ENCODE data around the gene SLC25A43. TPM values are rescaled to one million over a fixed set of nuclear protein-coding genes. Genes with fewer than 3 reads are reported as not detected.
"Not testable (repeated sequence)": the region's sequence is repeated elsewhere in the genome, so short reads cannot be mapped to it uniquely, and the experiment has no call there.

Gene SLC25A43
- total RNA-seq, 1 donor from 2014 or later, result 16.1 TPM

DNA sequence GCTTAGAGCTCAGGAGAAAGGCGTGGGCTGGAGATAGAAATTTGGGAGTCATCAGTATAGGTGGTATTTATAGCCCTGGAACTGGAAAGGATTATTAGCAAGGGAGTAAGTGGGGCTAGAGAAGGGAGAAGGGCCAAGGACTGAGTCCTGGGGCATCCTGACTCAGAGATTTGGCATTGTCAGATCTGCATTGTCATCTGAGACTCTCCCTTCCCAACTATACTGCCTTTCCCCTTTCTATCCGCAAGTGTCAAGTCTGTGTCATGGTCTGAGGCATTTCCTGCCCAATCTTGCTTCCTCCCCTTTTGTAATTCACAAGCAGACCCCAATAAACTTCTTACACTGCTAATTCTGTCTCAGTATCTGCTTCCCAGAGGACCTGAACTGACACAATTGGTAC, 24.4 kb upstream of the SLC25A43 start:
- no peaks in the 10 kb centered on the region for H3K27me3 Mint-ChIP-seq (ENCODE audit: low read depth)
- H3K4me3 Mint-ChIP-seq (ENCODE audit: unreplicated experiment), result no peak overlapping the region
- peaks cover 10% of the 10 kb centered on the region for H3K4me1 Mint-ChIP-seq (ENCODE audit: low read depth)
- DNase-seq (ENCODE audit: low spot score), result no peak
- peaks cover 6% of the 10 kb centered on the region for H3K9me3 Mint-ChIP-seq (ENCODE audit: low read depth)
- no peak for TF ChIP-seq CTCF (IDR thresholded peaks at IDR 0.05)
- H3K36me3 Mint-ChIP-seq (ENCODE audit: low read depth), result no peaks in the 10 kb centered on the region
- no peak overlapping the region for H3K27ac Mint-ChIP-seq (ENCODE audit: unreplicated experiment)

GRCh38 chrX:119375561-119375960, 23.6 kb upstream of the SLC25A43 start:
- no peak overlapping the region for H3K4me3 Mint-ChIP-seq (ENCODE audit: unreplicated experiment)
- TF ChIP-seq CTCF (IDR thresholded peaks at IDR 0.05), result no peak
- no peaks in the 10 kb centered on the region for H3K27me3 Mint-ChIP-seq (ENCODE audit: low read depth)
- H3K4me1 Mint-ChIP-seq (ENCODE audit: low read depth), result peaks cover 10% of the 10 kb centered on the region
- DNase-seq (ENCODE audit: low spot score), result no peak
- no peaks in the 10 kb centered on the region for H3K36me3 Mint-ChIP-seq (ENCODE audit: low read depth)
- no peak overlapping the region for H3K27ac Mint-ChIP-seq (ENCODE audit: unreplicated experiment)
- H3K9me3 Mint-ChIP-seq (ENCODE audit: low read depth), result peaks cover 5% of the 10 kb centered on the region

- no peak overlapping the region for H3K4me3 Mint-ChIP-seq (ENCODE audit: unreplicated experiment)
- no peaks in the 10 kb centered on the region for H3K27me3 Mint-ChIP-seq (ENCODE audit: low read depth)
- no peaks in the 10 kb centered on the region for H3K36me3 Mint-ChIP-seq (ENCODE audit: low read depth)
- peaks cover 5% of the 10 kb centered on the region for H3K9me3 Mint-ChIP-seq (ENCODE audit: low read depth)
- DNase-seq (ENCODE audit: low spot score), result no peak
- no peak overlapping the region for H3K27ac Mint-ChIP-seq (ENCODE audit: unreplicated experiment)
- H3K4me1 Mint-ChIP-seq (ENCODE audit: low read depth), result peaks cover 10% of the 10 kb centered on the region
- TF ChIP-seq CTCF (IDR thresholded peaks at IDR 0.05), result no peak
Observed at GRCh38 chrX:119376312-119376711, 22.8 kb upstream of the SLC25A43 start.

DNA sequence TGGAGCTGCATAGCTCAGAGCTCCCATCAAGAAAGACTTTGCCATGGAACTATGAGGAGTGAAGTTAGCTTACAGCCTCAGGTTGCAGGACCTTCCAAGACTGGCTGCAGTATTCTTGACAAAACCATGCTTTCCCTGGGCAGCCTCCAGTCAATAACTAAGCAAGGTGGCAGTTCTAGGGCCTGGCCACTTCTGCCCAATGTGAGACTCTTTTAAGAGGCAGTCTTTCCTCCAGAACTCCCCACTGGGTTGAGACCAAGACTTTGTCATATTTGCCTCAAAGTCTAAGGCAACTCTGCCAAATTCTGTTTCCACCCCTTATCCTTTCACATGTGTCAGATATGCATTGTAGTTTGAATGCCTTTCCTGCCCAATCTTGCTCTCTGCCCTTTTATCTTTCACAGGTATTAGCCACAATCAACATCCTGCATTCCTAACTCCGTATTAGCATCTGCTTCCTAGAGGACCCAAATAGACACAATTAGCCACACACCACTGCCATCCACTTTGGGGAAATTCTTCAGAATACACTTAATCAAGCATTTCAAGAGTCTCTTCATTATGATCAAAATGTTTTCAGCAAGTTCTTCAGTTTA, 17.7 kb upstream of the SLC25A43 start:
- peaks cover 6% of the 10 kb centered on the region for H3K9me3 Mint-ChIP-seq (ENCODE audit: low read depth)
- H3K4me3 Mint-ChIP-seq (ENCODE audit: unreplicated experiment), result no peak overlapping the region
- no peak for TF ChIP-seq CTCF (IDR thresholded peaks at IDR 0.05)
- peaks cover 3% of the 10 kb centered on the region for H3K36me3 Mint-ChIP-seq (ENCODE audit: low read depth)
- H3K27ac Mint-ChIP-seq (ENCODE audit: unreplicated experiment), result no peak overlapping the region
- H3K27me3 Mint-ChIP-seq (ENCODE audit: low read depth), result no peaks in the 10 kb centered on the region
- DNase-seq (ENCODE audit: low spot score), result no peak
- no peaks in the 10 kb centered on the region for H3K4me1 Mint-ChIP-seq (ENCODE audit: low read depth)

DNA sequence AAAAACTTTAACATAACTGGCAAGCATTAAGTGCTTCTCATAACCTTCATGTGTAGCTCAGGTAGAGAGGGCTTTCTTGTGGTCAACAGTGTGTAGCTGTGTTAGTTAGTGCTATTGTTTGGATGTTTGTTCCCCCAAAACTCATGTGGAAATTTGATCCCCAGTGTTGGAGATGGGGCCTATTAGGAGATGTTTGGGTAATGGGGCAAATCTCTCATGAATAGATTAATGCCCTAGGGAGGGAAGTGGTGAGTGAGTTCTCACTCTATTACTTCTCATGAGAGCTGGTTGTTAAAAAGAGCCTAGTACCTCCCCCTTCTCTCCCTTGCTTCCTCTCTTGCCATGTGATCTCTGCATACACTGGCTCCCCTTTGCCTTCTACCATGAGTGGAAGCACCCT, 16.5 kb upstream of the SLC25A43 start:
- no peak for DNase-seq (ENCODE audit: low spot score)
- H3K27ac Mint-ChIP-seq (ENCODE audit: unreplicated experiment), result no peak overlapping the region
- no peak for TF ChIP-seq CTCF (IDR thresholded peaks at IDR 0.05)
- no peak overlapping the region for H3K4me3 Mint-ChIP-seq (ENCODE audit: unreplicated experiment)
- peaks cover 3% of the 10 kb centered on the region for H3K36me3 Mint-ChIP-seq (ENCODE audit: low read depth)
- peaks cover 4% of the 10 kb centered on the region for H3K9me3 Mint-ChIP-seq (ENCODE audit: low read depth)
- H3K4me1 Mint-ChIP-seq (ENCODE audit: low read depth), result no peaks in the 10 kb centered on the region
- no peaks in the 10 kb centered on the region for H3K27me3 Mint-ChIP-seq (ENCODE audit: low read depth)

- not testable (repeated sequence) for DNase-seq (ENCODE audit: low spot score); H3K36me3 Mint-ChIP-seq (ENCODE audit: low read depth); H3K27me3 Mint-ChIP-seq (ENCODE audit: low read depth); H3K27ac Mint-ChIP-seq (ENCODE audit: unreplicated experiment); H3K4me1 Mint-ChIP-seq (ENCODE audit: low read depth); H3K9me3 Mint-ChIP-seq (ENCODE audit: low read depth); H3K4me3 Mint-ChIP-seq (ENCODE audit: unreplicated experiment)
Observed at GRCh38 chrX:119386685-119387084, 12.5 kb upstream of the SLC25A43 start.

- not testable (repeated sequence) for H3K4me1 Mint-ChIP-seq (ENCODE audit: low read depth); H3K27me3 Mint-ChIP-seq (ENCODE audit: low read depth); H3K9me3 Mint-ChIP-seq (ENCODE audit: low read depth); H3K36me3 Mint-ChIP-seq (ENCODE audit: low read depth); H3K4me3 Mint-ChIP-seq (ENCODE audit: unreplicated experiment); H3K27ac Mint-ChIP-seq (ENCODE audit: unreplicated experiment)
- peak; percentile 85 for DNase-seq (ENCODE audit: low spot score)
Observed at GRCh38 chrX:119387426-119387825, 11.7 kb upstream of the SLC25A43 start.

All from chondrocyte (in vitro differentiated cells).